Measurements from ENCODE around the gene SV2B. TPM values are rescaled to one million over a fixed set of nuclear protein-coding genes. Genes with fewer than 3 reads are reported as not detected.

The SV2B gene
- total and polyA plus RNA-seq, 8 donors = 0.53 to 11.3 (median 5.2) TPM

DNA sequence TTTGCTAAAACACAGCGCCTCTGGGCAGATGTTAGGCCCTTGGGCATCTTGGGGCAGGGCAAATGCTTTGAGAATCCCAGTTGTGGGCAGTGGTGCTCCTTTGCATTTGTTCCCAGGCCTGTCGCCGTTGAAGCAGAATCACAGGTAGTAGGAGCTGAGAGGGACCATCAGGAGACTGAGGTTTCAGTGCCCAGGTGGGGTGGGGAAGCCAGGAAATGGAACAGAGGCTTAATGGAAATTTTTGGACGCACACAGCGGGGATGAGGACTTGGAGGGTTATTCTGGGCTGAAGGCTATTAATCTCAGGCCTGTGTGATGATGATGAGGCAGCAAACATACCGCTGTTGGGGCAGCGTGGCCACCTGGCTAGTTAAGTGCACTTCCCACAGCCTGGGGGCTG, 99.5 kb downstream of the SV2B start:
- DNase-seq (no peak), FAIRE-seq (no peak), ATAC-seq (no peak)
- Histone ChIP-seq H3K27me3 (no peaks in the 10 kb centered on the region), H3K4me3 (no peak overlapping the region), H3K36me3 (no peaks in the 10 kb centered on the region), H3K27ac (no peak overlapping the region), H3K9me3 (no peaks in the 10 kb centered on the region), H3K4me1 (no peaks in the 10 kb centered on the region)
- intact Hi-C loops (cut with DNase I) = no loop called here
- 77 to 78% methylated on average over 7 of the region's 7 CpGs for WGBS, 2 donors
- TF ChIP-seq, protein P1, sequence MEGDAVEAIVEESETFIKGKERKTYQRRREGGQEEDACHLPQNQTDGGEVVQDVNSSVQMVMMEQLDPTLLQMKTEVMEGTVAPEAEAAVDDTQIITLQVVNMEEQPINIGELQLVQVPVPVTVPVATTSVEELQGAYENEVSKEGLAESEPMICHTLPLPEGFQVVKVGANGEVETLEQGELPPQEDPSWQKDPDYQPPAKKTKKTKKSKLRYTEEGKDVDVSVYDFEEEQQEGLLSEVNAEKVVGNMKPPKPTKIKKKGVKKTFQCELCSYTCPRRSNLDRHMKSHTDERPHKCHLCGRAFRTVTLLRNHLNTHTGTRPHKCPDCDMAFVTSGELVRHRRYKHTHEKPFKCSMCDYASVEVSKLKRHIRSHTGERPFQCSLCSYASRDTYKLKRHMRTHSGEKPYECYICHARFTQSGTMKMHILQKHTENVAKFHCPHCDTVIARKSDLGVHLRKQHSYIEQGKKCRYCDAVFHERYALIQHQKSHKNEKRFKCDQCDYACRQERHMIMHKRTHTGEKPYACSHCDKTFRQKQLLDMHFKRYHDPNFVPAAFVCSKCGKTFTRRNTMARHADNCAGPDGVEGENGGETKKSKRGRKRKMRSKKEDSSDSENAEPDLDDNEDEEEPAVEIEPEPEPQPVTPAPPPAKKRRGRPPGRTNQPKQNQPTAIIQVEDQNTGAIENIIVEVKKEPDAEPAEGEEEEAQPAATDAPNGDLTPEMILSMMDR (IDR thresholded peaks at IDR 0.05) = no peak

DNA sequence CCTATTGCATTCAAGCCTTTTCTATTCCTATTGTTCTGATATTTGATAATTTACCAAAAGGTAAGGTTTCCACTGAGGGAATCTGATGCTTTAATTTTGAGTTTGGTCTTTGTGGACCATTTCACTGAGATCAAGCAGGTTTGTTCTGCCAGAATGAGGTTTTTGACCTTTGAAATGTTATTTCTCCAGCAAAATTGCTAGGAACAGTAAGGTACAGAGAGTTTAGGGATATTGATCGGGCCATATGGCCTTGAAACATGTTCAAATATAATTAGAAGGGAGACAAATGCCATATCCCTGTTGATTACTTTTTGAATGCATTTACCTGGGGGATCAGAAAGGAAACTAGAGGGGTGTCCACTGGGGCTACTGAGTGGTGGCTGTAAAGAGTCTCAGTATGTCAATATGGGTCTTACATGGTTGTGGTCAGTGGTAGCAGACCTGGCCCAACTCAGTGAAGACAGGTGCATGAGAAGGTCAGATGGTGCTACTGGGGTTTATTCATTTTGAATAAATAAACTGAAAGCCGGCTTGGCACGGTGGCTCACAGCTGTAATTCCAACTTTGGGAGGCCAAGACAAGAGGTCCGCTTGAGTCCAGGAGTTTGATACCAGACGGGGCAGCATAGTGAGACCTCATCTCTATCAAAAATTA, 100.2 kb downstream of the SV2B start:
- Histone ChIP-seq H3K36me3 (no peaks in the 10 kb centered on the region), H3K4me1 (no peaks in the 10 kb centered on the region), H3K4me3 (no peak overlapping the region), H3K9me3 (no peaks in the 10 kb centered on the region), H3K27me3 (no peaks in the 10 kb centered on the region), H3K27ac (no peak overlapping the region)
- ATAC-seq = no peak
- FAIRE-seq = no peak
- 50 to 52% methylated on average over 5 of the region's 5 CpGs for WGBS, 2 donors
- intact Hi-C loops (cut with DNase I) = no loop called here
- DNase-seq = no peak
- TF ChIP-seq, protein P1 (IDR thresholded peaks at IDR 0.05) = no peak

DNA sequence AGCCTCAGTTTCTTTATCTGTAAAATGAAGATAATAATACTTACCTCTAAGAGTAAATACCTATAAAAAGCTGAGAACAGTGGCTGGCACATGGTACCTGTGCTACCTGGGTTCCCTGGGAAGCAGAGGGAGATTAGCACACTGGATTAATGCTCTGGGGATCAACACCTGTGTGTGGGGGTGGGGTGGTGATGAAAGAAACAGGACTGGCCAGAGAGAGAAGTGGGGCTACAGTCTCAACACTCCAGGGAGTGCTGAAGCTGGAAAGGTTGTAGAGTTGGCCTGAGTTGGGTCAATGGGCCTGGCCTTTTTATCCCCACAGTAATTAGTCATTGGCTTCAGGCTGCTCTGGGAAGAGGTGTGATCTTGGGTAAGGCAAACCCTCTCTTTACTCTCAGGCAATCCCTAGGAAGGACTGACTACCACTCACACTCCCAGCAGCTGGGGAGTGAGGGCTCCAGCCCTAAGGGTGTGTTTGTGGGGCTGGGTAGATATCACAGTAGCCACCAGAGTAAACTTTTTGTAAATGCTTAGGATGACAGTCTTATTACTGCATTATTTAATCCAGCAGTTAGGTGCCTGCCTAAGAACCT, 102.5 kb downstream of the SV2B start:
- H3K4me3 ChIP-seq = no peak overlapping the region
- no peak overlapping the region for H3K27ac ChIP-seq
- ATAC-seq (no peak), DNase-seq (no peak), FAIRE-seq (no peak)
- intact Hi-C loops (cut with DNase I) = no loop called here
- TF ChIP-seq, protein P1 (IDR thresholded peaks at IDR 0.05) = no peak
- no peaks in the 10 kb centered on the region for H3K9me3 ChIP-seq
- no peaks in the 10 kb centered on the region for H3K4me1 ChIP-seq
- no peaks in the 10 kb centered on the region for H3K27me3 ChIP-seq
- H3K36me3 ChIP-seq = no peaks in the 10 kb centered on the region

DNA sequence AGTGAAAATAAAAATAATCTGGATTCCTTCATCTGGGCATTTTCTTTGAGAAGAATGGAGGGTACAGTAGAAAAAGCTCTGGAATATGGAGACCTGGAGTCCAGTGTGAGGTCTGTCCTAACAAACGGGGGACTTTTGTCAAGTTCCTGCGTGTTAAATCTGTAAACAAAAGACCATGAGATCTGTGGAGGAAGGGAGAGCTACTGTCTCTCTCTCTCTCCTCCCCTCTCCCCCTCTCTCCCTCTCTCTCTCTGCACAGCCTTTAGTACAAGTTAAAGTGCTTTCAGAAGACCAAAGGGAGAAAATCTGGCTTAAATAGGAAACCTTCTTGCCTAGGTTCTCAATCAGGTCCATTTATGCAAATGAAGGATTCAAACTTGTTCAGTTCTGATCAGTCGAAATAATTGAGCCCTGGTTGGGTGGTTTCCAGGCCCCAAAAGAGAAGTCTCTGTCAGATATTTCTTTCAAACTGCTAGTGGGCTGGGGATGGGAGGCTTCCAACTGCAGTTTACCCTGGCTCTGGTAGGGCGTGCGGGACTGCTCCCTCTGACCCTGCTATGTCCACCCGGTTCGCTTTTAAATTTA, 103.7 kb downstream of the SV2B start:
- Histone ChIP-seq H3K9me3 (no peaks in the 10 kb centered on the region), H3K27me3 (no peaks in the 10 kb centered on the region), H3K4me3 (no peak overlapping the region), H3K27ac (no peak overlapping the region), H3K36me3 (no peaks in the 10 kb centered on the region), H3K4me1 (no peaks in the 10 kb centered on the region)
- intact Hi-C loops (cut with DNase I) = no loop called here
- ATAC-seq = no peak
- TF ChIP-seq, protein P1 (IDR thresholded peaks at IDR 0.05) = no peak
- no peak for FAIRE-seq
- DNase-seq = no peak
- 69% methylated on average over 7 of the region's 7 CpGs for WGBS, 2 donors

DNA sequence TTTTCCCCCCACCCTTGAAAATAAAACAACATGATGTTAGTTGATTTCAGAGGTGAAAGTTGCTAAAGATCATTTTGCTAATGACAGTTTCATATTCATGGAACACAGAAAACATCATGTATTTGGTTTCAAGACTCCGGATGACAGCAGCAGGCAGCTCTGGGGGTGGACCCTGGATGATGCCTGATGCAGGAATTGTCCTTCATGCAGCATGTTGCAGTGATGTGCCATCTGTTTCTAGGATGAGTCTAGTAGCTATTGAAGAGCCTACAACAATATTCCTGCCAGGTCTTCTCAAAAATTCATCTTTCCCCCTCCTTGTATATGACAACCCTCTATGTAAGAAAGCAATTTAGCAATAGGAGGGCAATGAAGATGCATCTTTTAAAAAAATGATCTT, 108.3 kb downstream of the SV2B start:
- ATAC-seq (no peak), DNase-seq (no peak), FAIRE-seq (no peak)
- TF ChIP-seq, protein P1 (IDR thresholded peaks at IDR 0.05) = no peak
- H3K4me3 ChIP-seq = no peak overlapping the region
- H3K9me3 ChIP-seq = no peaks in the 10 kb centered on the region
- intact Hi-C loops (cut with DNase I) = no loop called here
- WGBS, 2 donors = 58 to 82% methylated on average over 1 of the region's 1 CpG
- no peaks in the 10 kb centered on the region for H3K36me3 ChIP-seq
- H3K4me1 ChIP-seq = peaks cover 0 to 4% (median 0%) of the 10 kb centered on the region in 3 donors
- no peaks in the 10 kb centered on the region for H3K27me3 ChIP-seq
- H3K27ac ChIP-seq = no peak overlapping the region
